GM19193 (cell line): ENCODE results near the gene PSORS1C2.

Experiments
- POLR2A ChIP-seq: IDR thresholded peaks from 4 replicates; pipeline ENCODE4 v1.6.1; 2011; ENCODE audit not compliant: insufficient read depth, insufficient read length; ENCODE audit errors: extremely low read depth

PSORS1C2 gene

DNA sequence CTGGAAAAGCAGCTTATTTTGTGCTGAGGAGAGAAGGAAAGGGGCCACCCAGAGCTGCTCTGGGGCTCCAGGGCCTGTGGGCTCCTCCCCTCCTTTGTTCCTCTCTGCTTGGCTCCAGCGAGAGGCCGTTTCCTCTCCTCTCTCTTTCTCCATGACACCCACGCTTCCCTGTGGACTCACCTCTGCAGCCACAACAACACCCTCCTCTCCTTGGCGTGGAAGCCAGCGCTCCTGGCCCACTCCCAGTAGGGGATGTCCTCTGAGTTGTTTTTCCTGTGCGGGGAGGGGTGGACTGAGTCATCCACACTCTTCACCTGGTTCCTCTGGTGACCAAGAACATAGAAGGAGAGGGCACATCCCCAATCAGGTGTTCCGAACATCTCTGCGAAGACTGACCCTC is 13.7 kb downstream of the PSORS1C2 start:
- no peak for TF ChIP-seq POLR2A

GRCh38 chr6:31122791-31123706 is 15.8 kb downstream of the PSORS1C2 start:
- no peak for TF ChIP-seq POLR2A

GRCh38 chr6:31121131-31121790 is 17.6 kb downstream of the PSORS1C2 start:
- TF ChIP-seq POLR2A: no peak

GRCh38 chr6:31120151-31120915 is 18.5 kb downstream of the PSORS1C2 start, which contains the start of gene CDSN:
Gene CDSN (minus strand): TSS chr6:31120446. CDS start chr6:31120419, 27 bp downstream.
- no peak for TF ChIP-seq POLR2A

GRCh38 chr6:31118178-31118577 is 20.7 kb downstream of the PSORS1C2 start:
- no peak for TF ChIP-seq POLR2A

- no peak for TF ChIP-seq POLR2A
Observed at GRCh38 chr6:31116661-31117385, 22.0 kb downstream of the PSORS1C2 start.

DNA sequence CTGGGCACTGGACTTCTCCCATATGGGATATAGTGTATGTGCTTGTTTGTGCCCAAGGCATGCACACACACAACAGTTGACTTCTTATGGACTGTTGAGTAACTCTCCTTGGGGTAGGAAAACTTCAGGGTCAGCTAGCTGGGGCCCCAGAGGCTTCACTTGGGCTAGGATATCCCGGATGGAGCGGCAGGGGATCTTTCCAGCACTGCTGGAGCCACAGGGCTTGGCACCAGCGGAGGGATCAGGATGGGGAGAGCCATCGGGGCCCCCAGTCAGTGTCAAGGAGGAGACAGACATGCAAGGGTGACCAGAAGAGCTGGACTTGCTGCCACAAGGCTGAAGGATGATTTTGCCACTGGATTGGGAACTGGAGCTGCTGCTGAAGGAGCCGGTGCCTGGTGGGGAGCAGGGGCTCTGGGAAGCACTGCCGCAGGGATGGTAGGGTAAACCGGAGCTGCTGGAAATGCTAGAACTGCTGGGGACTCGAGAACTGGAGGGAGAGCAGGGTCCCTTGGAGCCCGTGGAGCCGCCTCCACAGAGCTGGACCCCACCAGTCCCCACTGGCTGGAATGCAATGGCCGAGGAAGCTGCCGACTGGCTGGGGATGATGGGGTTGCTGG is 22.8 kb downstream of the PSORS1C2 start:
- no peak for TF ChIP-seq POLR2A

- no peak for TF ChIP-seq POLR2A
Observed at GRCh38 chr6:31114970-31115849, 23.7 kb downstream of the PSORS1C2 start.

DNA sequence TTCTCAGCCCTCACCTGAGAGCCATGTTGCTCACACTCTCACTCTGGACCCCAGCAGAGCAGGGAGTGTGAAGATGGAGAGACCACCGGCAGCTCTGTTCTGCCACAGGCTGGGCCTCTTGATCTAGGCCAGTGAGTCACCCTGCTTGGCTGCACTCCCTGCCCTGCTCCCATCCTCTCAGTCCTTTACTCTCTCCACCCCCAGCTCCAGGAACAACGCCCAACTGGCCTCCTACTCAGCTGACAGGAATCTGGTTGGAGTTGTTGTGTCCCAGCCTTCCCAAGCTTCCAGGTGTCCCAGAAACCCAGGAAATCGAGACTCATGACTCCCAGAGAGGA is 24.4 kb downstream of the PSORS1C2 start, which contains the start of gene PSORS1C1:
TSS of gene PSORS1C1 (plus strand) at position 260 of the 338 bp plus-strand sequence. CDS start 14,833 bp downstream, outside the sequence.
- no peak for TF ChIP-seq POLR2A

DNA sequence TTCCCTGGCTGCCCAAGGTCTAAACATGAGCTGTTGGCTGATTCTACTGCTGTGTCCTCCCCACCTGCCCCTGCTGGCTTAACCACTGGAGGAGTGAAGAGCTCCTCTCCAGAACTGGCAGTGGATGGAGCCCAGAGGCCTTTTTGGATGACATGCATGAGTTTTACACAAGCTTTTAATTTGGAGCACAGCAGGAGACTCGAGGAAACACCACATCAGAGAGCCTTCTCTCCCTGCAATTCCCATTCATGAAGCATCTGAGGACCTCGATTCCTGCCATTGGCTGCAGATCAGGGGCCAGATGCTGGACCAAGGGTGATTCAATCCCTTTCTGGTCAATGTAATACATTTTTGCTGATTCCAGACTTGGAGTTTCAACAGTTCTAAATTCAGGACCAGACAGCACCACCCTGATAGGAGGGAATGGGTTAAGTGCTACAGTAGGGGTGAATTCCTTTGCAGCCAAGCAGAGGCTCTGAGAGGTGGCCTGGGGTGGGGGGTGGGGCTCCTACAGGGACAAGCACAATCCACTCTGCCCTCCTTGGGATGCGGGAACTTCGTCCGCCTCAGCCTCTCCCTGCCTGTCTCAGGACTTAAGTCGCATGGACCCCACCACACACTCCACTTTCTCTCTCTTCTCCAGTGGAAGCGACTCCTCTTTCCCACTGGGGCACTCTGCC is 24.9 kb downstream of the PSORS1C2 start:
- no peak for TF ChIP-seq POLR2A

DNA sequence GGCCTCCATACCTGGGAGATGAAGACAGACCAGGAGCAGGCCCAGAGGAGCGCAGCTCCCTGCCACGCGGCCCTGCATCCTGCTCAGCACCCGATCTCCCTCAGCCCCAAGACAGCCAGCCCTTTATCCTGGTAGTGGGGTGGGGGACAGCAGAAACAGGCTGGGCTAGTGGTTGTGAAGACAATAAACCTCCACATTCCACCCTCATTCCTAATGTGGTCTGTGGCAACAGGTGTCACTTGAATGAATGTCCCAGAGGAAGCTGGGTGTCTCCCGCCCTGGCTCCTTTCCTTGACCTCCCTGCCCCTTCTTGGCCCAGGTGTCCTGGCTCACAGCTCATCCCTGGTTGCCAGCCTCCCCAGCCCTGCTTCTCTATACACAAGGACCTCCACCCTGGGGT is 26.4 kb downstream of the PSORS1C2 start, which contains the start of gene C6orf15:
TSS of gene C6orf15 (minus strand) at position 98 of the 400 bp plus-strand sequence. CDS start at position 78, 20 bp downstream.
- TF ChIP-seq POLR2A: no peak

DNA sequence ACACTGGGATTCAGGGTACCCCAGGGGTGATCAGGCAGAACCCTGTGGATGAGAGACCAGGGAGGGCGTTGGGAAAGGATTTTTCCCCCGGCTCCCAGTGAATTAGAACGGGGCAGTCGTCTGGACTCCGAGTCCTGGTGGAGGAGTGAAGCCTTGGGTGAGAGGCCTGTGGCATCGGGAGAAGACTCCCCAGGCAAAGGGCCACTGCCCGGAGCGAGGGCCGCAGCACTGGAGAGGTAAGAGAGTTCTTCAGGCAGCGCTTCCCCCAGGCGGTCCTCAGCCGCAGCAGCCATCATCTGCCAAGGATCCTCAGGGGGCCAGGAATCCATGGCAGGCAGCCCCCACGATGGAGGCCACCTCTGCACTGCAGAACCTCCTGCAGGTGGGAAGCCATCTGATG is 27.2 kb downstream of the PSORS1C2 start:
- TF ChIP-seq POLR2A: no peak

DNA sequence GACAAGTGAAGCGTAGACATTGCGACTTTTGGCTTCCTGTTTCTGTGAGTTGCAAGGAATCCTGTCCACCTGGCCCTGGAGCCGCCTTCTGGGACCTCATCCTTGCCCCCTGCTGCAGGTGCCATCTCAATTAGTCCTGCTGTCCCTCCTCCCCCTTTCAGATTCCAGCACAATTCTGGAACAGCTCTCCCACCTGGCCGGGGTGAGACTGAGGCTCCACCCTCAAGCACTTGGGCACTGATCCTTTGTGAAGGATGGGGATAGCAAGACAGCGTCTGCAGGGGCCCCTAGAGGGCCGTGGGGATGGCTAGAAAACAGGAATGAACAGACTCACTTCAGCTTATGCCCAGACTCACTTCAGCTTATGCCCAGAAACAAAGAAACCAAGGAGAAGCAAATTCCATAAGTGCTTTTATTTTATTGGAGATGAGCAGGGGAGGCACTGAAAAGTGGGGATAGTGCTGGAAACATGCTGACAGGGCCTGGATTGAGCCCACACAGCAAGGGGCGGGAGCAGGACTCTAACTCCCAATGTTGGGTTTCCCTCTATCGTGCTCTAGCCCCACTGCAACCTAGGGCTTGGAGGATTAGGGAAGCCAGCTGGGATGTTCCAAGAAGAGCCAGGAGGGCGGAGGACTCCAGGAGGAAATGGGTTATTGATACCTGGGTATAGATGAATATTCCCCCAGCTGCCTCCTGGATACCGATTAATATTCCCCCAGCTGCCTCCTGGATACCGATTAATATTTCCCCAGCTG is 27.9 kb downstream of the PSORS1C2 start:
- no peak for TF ChIP-seq POLR2A
